PC-3 (cell line): ENCODE measurements around the gene KIR2DL4. TPM values are rescaled to one million over a fixed set of nuclear protein-coding genes. Genes with fewer than 3 reads are reported as not detected.
"Not testable (repeated sequence)": the region's sequence is repeated elsewhere in the genome, so short reads cannot be mapped to it uniquely, and the experiment has no call there.

ENCODE experiments used
- ATAC-seq: fragments of 200-7000 bp; cut with Tn5 transposase; 2 replicates; pipeline ENCODE4 v1.9.1; 2020; ENCODE audit warnings: mild to moderate bottlenecking, moderate library complexity
- Bru-seq: library from RNA; stranded (reverse); fragments of 400-500 nt; gene quantifications from one replicate; lab custom pipeline; 2021; lab: Mats Ljungman, UMichigan
- BruChase-seq, 2 experiments: library from RNA; stranded (reverse); fragments of 400-500 nt; gene quantifications; one replicate each; lab custom pipeline; 2021; lab: Mats Ljungman, UMichigan
- BruUV-seq: library from RNA; stranded (reverse); fragments of 400-500 nt; replicated peaks from 2 replicates; lab custom pipeline; 2021; lab: Mats Ljungman, UMichigan
- CTCF ChIA-PET: fragments of 300-600 bp; sonication (Branson Sonifier 250); formaldehyde crosslinking; loops from one replicate; lab custom pipeline; 2022; ENCODE audit warnings: antibody characterized with exemption; lab: Charles Lee
- POLR2A ChIA-PET: fragments of 300-600 bp; sonication (Branson Sonifier 250); formaldehyde crosslinking; loops from one replicate; lab custom pipeline; 2022; ENCODE audit warnings: antibody characterized with exemption; ENCODE audit not compliant: unreplicated experiment; lab: Charles Lee
- DNase-seq: peaks from one replicate; pipeline ENCODE4 v3.0.0-alpha.2; 2015
- H2AFZ ChIP-seq: fragments of 300-600 bp; sonication (generic); 2 replicates; pipeline ENCODE4 v1.6.0; 2016; ENCODE audit warnings: antibody characterized with exemption, low read length
- H3F3A ChIP-seq: fragments of 300-600 bp; sonication (generic); one replicate; pipeline ENCODE4 v1.6.0; 2017; ENCODE audit warnings: antibody characterized with exemption, low read length, control low read depth, mild to moderate bottlenecking; ENCODE audit not compliant: unreplicated experiment
- H3K27ac ChIP-seq: fragments of 300-600 bp; sonication (generic); 2 replicates; pipeline ENCODE4 v1.5.1; 2016; ENCODE audit warnings: mild to moderate bottlenecking, low read length
- H3K27me3 ChIP-seq: fragments of 300-600 bp; sonication (generic); 2 replicates; pipeline ENCODE4 v1.6.1; 2016; ENCODE audit warnings: low read length, mixed read lengths
- H3K36me3 ChIP-seq: fragments of 300-600 bp; sonication (generic); 2 replicates; pipeline ENCODE4 v1.6.1; 2016; ENCODE audit warnings: low read depth, mixed run types, low read length, mixed read lengths
- H3K4me1 ChIP-seq: fragments of 300-600 bp; sonication (generic); 2 replicates; pipeline ENCODE4 v1.5.1; 2016; ENCODE audit warnings: low read length; ENCODE audit not compliant: insufficient read depth
- H3K4me2 ChIP-seq: fragments of 300-600 bp; sonication (generic); 2 replicates; pipeline ENCODE4 v1.6.0; 2016; ENCODE audit warnings: low read length
- H3K4me3 ChIP-seq: fragments of 300-600 bp; sonication (generic); 2 replicates; pipeline ENCODE4 v1.5.1; 2016; ENCODE audit warnings: mild to moderate bottlenecking, low read length, mixed read lengths
- H3K79me2 ChIP-seq: fragments of 300-600 bp; sonication (generic); 2 replicates; pipeline ENCODE4 v1.6.1; 2017; ENCODE audit warnings: low read length, mixed read lengths
- H3K9ac ChIP-seq: fragments of 300-600 bp; sonication (generic); 2 replicates; pipeline ENCODE4 v1.6.0; 2016; ENCODE audit warnings: mild to moderate bottlenecking, low read length
- H3K9me2 ChIP-seq: fragments of 300-600 bp; sonication (generic); replicated peaks from 2 replicates; pipeline ENCODE4 v1.6.1; 2016; ENCODE audit warnings: mixed run types, low read length, mixed read lengths
- H3K9me3 ChIP-seq: fragments of 300-600 bp; sonication (generic); 2 replicates; pipeline ENCODE4 v1.6.1; 2016; ENCODE audit warnings: low read length, mixed read lengths
- H4K20me1 ChIP-seq: fragments of 300-600 bp; sonication (generic); 2 replicates; pipeline ENCODE4 v1.6.1; 2016; ENCODE audit warnings: low read length, mixed read lengths
- EZH2 ChIP-seq: fragments of 300-600 bp; sonication (generic); IDR thresholded peaks from one replicate; pipeline ENCODE4 v1.6.1; 2017; ENCODE audit warnings: antibody characterized with exemption, mild to moderate bottlenecking, low read length; ENCODE audit not compliant: unreplicated experiment
- EZH2phosphoT487 ChIP-seq: fragments of 300-600 bp; sonication (generic); IDR thresholded peaks from 2 replicates; pipeline ENCODE4 v1.6.1; 2018; ENCODE audit warnings: mild to moderate bottlenecking, antibody characterized with exemption, low read length, borderline replicate concordance
- intact Hi-C: fragments of 100-400 bp; cut with micrococcal nuclease; formaldehyde crosslinking; loops from 2 replicates; pipeline ENCODE4 v1.9.0; 2023
- long read RNA-seq: library from polyadenylated mRNA; unstranded; transcript quantifications from one replicate; pipeline ENCODE4 v2.0.0, GENCODE V29; 2021; ENCODE audit not compliant: unreplicated experiment
- total RNA-seq: library from RNA; depleted of rRNA; stranded (reverse); fragments of >200 nt; gene quantifications from 2 replicates; pipeline ENCODE4 v1.2.3, GENCODE V29; 2014; rRNA removed
- TF ChIP-seq, protein P1 (sequence below): fragments of 300-600 bp; sonication (generic); conservative IDR thresholded peaks from 2 replicates; pipeline ENCODE4 v1.5.1; 2017; ENCODE audit warnings: antibody characterized with exemption, low read depth, mild to moderate bottlenecking, low read length

Gene KIR2DL4
- total RNA-seq (not detected in 2 replicates), Bru-seq, nascent RNA (not detected), BruChase-seq, experiment 1, labeled RNA remaining after a 6-hour chase (not detected), BruChase-seq, experiment 2, labeled RNA remaining after a 2-hour chase (not detected)
- long read RNA-seq: 0 reads

DNA sequence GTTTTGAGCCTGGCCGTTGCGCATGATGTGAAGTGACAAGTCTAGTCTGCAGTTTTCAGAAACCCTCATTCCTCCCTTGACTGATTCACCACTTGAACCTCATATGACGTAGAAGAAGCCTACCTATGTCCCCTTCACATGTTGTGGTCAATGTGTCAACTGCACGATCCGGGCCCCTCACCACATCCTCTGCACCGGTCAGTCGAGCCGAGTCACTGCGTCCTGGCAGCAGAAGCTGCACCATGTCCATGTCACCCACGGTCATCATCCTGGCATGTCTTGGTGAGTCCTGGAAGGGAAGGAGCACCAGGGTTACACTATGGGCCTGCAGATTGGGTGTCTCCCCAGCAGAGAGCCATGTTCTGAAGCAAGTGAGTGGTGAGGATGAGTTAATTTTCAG, at the start of gene KIR2DL4:
Gene KIR2DL4, plus strand, starts transcription at position 201 of the 400 bp plus-strand sequence. Its CDS starts 42 bp downstream, at position 243.
- H3K4me3 ChIP-seq: no peak within 1 kb of the TSS
- intact Hi-C loops: no loop called here

DNA sequence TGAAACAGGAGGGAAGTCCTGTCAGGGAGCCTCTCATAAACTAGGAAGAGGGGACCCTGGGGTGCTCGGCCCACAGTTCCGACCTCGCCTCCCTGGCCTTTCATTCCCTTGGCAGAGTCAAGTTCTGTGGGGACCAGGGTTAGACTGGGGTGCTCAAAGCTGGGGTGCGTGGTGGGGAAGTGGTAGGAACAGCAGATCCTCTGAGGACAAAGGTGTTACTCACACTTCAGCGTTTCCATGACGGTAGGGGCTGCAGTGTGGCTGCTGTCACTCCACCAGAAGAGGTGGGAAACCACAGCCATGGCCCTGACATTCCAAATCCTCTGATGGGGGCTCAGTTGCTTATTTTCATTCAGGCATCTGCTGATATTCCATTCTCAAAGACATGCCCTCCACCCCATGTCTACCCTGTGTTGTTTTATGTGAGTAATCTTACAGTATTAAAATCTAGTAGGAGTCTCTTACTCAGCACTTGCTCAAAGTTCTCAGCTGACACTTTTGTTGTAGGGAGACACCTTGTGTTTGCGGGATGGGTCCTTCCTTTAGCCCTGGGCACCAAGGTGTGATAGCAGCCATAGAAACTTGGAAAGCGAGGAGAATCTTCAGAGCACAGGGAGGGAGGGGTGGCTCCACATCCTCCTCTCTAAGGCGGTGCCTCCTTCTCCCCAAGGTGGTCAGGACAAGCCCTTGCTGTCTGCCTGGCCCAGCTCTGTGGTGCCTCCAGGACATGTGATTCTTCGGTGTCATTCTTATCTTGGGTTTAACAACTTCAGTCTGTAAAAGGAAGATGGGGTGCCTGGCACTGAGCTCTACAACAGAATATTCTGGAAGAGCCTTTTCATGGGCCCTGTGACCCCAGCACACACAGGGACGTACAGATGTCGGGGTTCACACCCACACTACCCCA, 47.0 kb upstream of the KIR2DL4 start:
- H3K9ac ChIP-seq, H3K4me1 ChIP-seq, H3F3A ChIP-seq, H2AFZ ChIP-seq, H3K79me2 ChIP-seq, H3K27me3 ChIP-seq, H3K9me3 ChIP-seq, ATAC-seq, H3K4me3 ChIP-seq, CTCF ChIA-PET, H3K4me2 ChIP-seq, BruUV-seq, H3K36me3 ChIP-seq, H3K27ac ChIP-seq, H3K9me2 ChIP-seq, POLR2A ChIA-PET, intact Hi-C loops, DNase-seq, H4K20me1 ChIP-seq: not testable (repeated sequence)

More for the DNA sequence above, at the start of gene KIR2DL4:
- Histone ChIP-seq H3K4me1 (no peaks in the 10 kb centered on the region), H2AFZ (no peak within 1 kb of the TSS), H3K4me2 (no peak within 1 kb of the TSS), H3K36me3 (no peaks in the 10 kb centered on the region), H3K9ac (no peak within 1 kb of the TSS), H4K20me1 (no peaks in the 10 kb centered on the region), H3K9me2 (no peaks in the 10 kb centered on the region), H3K27ac (no peak within 1 kb of the TSS), H3K79me2 (no peaks in the 10 kb centered on the region), H3K9me3 (peaks cover 5% of the 10 kb centered on the region; the same call in 1 of the 2 replicates), H3F3A (no peaks in the 10 kb centered on the region), H3K27me3 (peaks cover 70% of the 10 kb centered on the region)
- BruUV-seq: no TSS peak
- POLR2A ChIA-PET: no interaction called here
- ATAC-seq (no peak), DNase-seq (no peak)
- CTCF ChIA-PET: no interaction called here
- TF ChIP-seq, protein P1, sequence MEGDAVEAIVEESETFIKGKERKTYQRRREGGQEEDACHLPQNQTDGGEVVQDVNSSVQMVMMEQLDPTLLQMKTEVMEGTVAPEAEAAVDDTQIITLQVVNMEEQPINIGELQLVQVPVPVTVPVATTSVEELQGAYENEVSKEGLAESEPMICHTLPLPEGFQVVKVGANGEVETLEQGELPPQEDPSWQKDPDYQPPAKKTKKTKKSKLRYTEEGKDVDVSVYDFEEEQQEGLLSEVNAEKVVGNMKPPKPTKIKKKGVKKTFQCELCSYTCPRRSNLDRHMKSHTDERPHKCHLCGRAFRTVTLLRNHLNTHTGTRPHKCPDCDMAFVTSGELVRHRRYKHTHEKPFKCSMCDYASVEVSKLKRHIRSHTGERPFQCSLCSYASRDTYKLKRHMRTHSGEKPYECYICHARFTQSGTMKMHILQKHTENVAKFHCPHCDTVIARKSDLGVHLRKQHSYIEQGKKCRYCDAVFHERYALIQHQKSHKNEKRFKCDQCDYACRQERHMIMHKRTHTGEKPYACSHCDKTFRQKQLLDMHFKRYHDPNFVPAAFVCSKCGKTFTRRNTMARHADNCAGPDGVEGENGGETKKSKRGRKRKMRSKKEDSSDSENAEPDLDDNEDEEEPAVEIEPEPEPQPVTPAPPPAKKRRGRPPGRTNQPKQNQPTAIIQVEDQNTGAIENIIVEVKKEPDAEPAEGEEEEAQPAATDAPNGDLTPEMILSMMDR: no peak
- no peak for TF ChIP-seq EZH2phosphoT487
- TF ChIP-seq EZH2: no peak

DNA sequence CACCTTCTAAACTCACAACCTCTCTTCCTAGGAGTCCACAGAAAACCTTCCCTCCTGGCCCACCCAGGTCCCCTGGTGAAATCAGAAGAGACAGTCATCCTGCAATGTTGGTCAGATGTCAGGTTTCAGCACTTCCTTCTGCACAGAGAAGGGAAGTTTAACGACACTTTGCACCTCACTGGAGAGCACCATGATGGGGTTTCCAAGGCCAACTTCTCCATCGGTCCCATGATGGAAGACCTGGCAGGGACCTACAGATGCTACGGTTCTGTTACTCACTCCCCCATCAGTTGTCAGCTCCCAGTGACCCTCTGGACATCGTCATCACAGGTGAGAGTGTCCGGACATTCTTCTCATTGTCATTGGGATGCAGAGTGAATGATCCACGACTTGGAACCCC, 44.8 kb upstream of the KIR2DL4 start:
- H3K4me3 ChIP-seq, H3K36me3 ChIP-seq, H4K20me1 ChIP-seq, H3K27ac ChIP-seq, ATAC-seq, CTCF ChIA-PET, H3F3A ChIP-seq, H3K9ac ChIP-seq, BruUV-seq, H3K4me2 ChIP-seq, POLR2A ChIA-PET, DNase-seq, H3K9me3 ChIP-seq, H3K79me2 ChIP-seq, H2AFZ ChIP-seq, intact Hi-C loops, H3K9me2 ChIP-seq, H3K4me1 ChIP-seq: not testable (repeated sequence)
- peaks cover 11% of the 10 kb centered on the region for H3K27me3 ChIP-seq

DNA sequence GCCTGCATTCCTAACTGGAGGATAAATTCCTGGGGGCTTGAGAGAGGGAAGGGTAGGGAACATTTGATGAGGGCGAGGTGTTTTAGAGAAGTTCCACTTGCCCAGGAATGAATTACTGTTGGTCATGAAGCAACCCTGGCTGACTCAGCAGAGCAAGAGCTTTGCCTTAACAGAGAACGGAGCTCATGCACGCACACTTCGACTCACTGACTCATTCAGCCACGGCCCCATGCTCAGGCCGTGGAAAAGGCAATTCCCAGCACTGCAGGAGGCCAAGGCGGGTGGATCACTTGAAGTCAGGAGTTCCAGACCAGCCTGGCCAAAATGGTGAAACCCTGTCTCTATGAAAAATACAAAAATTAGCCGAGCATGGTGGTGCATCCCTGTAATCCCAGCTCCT, 39.2 kb upstream of the KIR2DL4 start:
- H3K4me1 ChIP-seq, H3K4me2 ChIP-seq, H3K9me3 ChIP-seq, H3F3A ChIP-seq, H4K20me1 ChIP-seq, POLR2A ChIA-PET, H3K9me2 ChIP-seq, CTCF ChIA-PET, BruUV-seq, H3K79me2 ChIP-seq, intact Hi-C loops, H3K36me3 ChIP-seq, H3K4me3 ChIP-seq, H3K27ac ChIP-seq, H2AFZ ChIP-seq, ATAC-seq, H3K9ac ChIP-seq: not testable (repeated sequence)
- peaks cover 32% of the 10 kb centered on the region for H3K27me3 ChIP-seq
- peak; percentile 13 for DNase-seq

DNA sequence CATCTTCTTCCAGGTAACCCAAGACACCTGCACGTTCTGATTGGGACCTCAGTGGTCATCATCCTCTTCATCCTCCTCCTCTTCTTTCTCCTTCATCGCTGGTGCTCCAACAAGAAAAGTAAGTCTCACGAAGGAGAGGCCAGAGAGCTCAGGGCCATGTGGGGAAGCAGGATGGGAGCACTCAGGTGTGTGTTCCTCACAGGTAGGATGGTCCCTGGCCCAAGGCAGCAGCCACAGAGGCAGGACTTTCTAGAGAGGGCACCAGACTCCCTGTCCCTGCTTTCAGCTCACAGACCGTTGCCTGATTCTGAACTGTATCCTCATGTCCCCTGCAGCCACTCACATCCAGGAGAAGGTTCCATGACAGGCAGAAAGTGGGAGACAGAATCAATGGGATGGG, 36.9 kb upstream of the KIR2DL4 start:
- H2AFZ ChIP-seq, H3F3A ChIP-seq, BruUV-seq, DNase-seq, CTCF ChIA-PET, H3K27ac ChIP-seq, H3K9me3 ChIP-seq, H3K9me2 ChIP-seq, H3K9ac ChIP-seq, H3K4me3 ChIP-seq, H3K4me2 ChIP-seq, H3K36me3 ChIP-seq, intact Hi-C loops, H4K20me1 ChIP-seq, ATAC-seq, POLR2A ChIA-PET, H3K79me2 ChIP-seq, H3K4me1 ChIP-seq: not testable (repeated sequence)
- peaks cover 32% of the 10 kb centered on the region for H3K27me3 ChIP-seq
